HepG2 (cell line): ENCODE measurements around the gene EGFL8. TPM values are rescaled to one million over a fixed set of nuclear protein-coding genes. Genes with fewer than 3 reads are reported as not detected.

Source experiments
- FUBP1 ChIP-seq: sonication (generic); formaldehyde crosslinking; IDR thresholded peaks from 2 replicates; pipeline ENCODE4 v1.5.1; 2020; ENCODE audit warnings: missing genetic modification reagents, mild to moderate bottlenecking, borderline replicate concordance
- IRX3 ChIP-seq: sonication (generic); formaldehyde crosslinking; IDR thresholded peaks from 2 replicates; pipeline ENCODE4 v1.8.1; 2023; ENCODE audit warnings: mild to moderate bottlenecking, low read depth, missing genetic modification reagents, borderline replicate concordance
- NR2F1 ChIP-seq, 2 experiments: fragments of 450-650 bp in 1 of 2; formaldehyde crosslinking in 1 of 2; IDR thresholded peaks; 2 replicates each; pipeline versions ENCODE4 v1.5.0 to v1.6.1; 2016 to 2020; ENCODE audit warnings: mild to moderate bottlenecking in 1 of 2, missing compliant biosample characterization in 1 of 2, missing genetic modification reagents in 1 of 2, moderate library complexity in 1 of 2
- PRDM4 ChIP-seq: sonication (generic); formaldehyde crosslinking; IDR thresholded peaks from 2 replicates; pipeline ENCODE4 v1.9.0; 2021; ENCODE audit warnings: missing genetic modification reagents, borderline replicate concordance
- RAD51 ChIP-seq: fragments of 450-650 bp; IDR thresholded peaks from 2 replicates; pipeline ENCODE4 v1.6.1; 2016; ENCODE audit warnings: borderline replicate concordance
- REPIN1 ChIP-seq: sonication (generic); formaldehyde crosslinking; IDR thresholded peaks from 2 replicates; pipeline ENCODE4 v1.8.0; 2022; ENCODE audit warnings: missing genetic modification reagents, low read depth, mild to moderate bottlenecking, borderline replicate concordance
- SIX1 ChIP-seq: sonication (generic); formaldehyde crosslinking; IDR thresholded peaks from 2 replicates; pipeline ENCODE4 v1.4.0; 2020; ENCODE audit warnings: missing genetic modification reagents, borderline replicate concordance
- SRSF9 ChIP-seq: fragments of 200-400 bp; formaldehyde crosslinking; IDR thresholded peaks from 2 replicates; pipeline ENCODE4 v1.6.1; 2018; ENCODE audit warnings: borderline replicate concordance, mild to moderate bottlenecking, low read depth, low read length; ENCODE audit not compliant: insufficient read depth, poor library complexity, severe bottlenecking
- ZNF407 ChIP-seq: sonication (generic); formaldehyde crosslinking; IDR thresholded peaks from one replicate; pipeline ENCODE4 v1.5.1; 2020; ENCODE audit warnings: mild to moderate bottlenecking, missing genetic modification reagents; ENCODE audit errors: not compliant biosample characterization
- ZNF710 ChIP-seq: sonication (generic); formaldehyde crosslinking; IDR thresholded peaks from 2 replicates; pipeline ENCODE4 v1.5.0; 2020; ENCODE audit warnings: mild to moderate bottlenecking, missing genetic modification reagents, borderline replicate concordance
- polyA plus RNA-seq, 8 experiments: library from polyadenylated mRNA; depleted of rRNA in 3 of 8; stranded (reverse) in 7 of 8; unstranded in 1 of 8; fragments of >200 nt; fragmentation: Illumina TruSeq in 4 of 8; extraction: Trizol in 4 of 8; gene quantifications; 2 replicates each; pipeline versions ENCODE4 v1.2.1 to v1.2.3, GENCODE V29; 2011 to 2016; ENCODE audit warnings: low read depth in 4 of 8, missing spikeins in 1 of 8, mixed read lengths in 1 of 8; ENCODE audit not compliant: insufficient read depth in 1 of 8
- total RNA-seq, 5 experiments: library from RNA; depleted of rRNA; stranded (reverse); fragments of >200 nt; fragmentation: Illumina TruSeq; extraction: Trizol; gene quantifications; 2 replicates each; pipeline ENCODE4 v1.2.3, GENCODE V29; 2016; ENCODE audit warnings: low read depth in 1 of 5

Gene EGFL8
- total and polyA plus RNA-seq, 2 of the 13 experiments (the other 11 are each of a cell fraction or from before 2014, with no cell fraction given): 10.0 to 11.5 TPM

GRCh38 chr6:32195902-32196681 lies 31.7 kb downstream of the EGFL8 start (continued):
- TF ChIP-seq ZNF407 (CRISPR knock-in tag) (peak; percentile 91), SRSF9 (no peak), REPIN1 (CRISPR knock-in tag) (peak; percentile 51; the same call in 1 of the 2 replicates), FUBP1 (CRISPR knock-in tag) (no peak), RAD51 (no peak), PRDM4 (CRISPR knock-in tag) (peak; percentile 53; the same call in 1 of the 2 replicates), SIX1 (CRISPR knock-in tag) (no peak), ZNF710 (CRISPR knock-in tag) (peak; percentile 35; the same call in 1 of the 2 replicates), IRX3 (peak; percentile 59), NR2F1 (CRISPR knock-in tag; IDR thresholded peaks at IDR 0.05) (no peak)
